ENCODE measurements around the gene CFAP20. TPM values are rescaled to one million over a fixed set of nuclear protein-coding genes. Genes with fewer than 3 reads are reported as not detected.

Gene CFAP20
- total and polyA plus RNA-seq, 2 experiments from 2014 or later = 71.6 to 74.6 TPM

GRCh38 chr16:58128181-58128631, 975 bp downstream of the CFAP20 start:
- Histone ChIP-seq H3K27ac (peak overlapping the region; percentile 93), H3K9me2 (replicated peaks; ENCODE audit: insufficient read depth) (no peaks in the 10 kb centered on the region), H3K79me2 (peaks cover 54% of the 10 kb centered on the region), H3K27me3 (no peaks in the 10 kb centered on the region), H3K4me1 (ENCODE audit: insufficient read depth) (peaks cover 26% of the 10 kb centered on the region), H3K9me3 (ENCODE audit: low read depth) (no peaks in the 10 kb centered on the region), H3K36me3 (replicated peaks; ENCODE audit: insufficient read depth, low read depth) (no peaks in the 10 kb centered on the region), H3K4me3 (peak overlapping the region; percentile 59), H2AFZ (no peak overlapping the region), H3K4me2 (peak overlapping the region; percentile 91), H4K20me1 (ENCODE audit: insufficient read depth, poor library complexity, severe bottlenecking) (peaks cover 51% of the 10 kb centered on the region)
- 11% methylated on average over 6 of the region's 6 CpGs for WGBS (ENCODE audit: low lambda C conversion rate, missing lambda C conversion rate)
- DNase-seq (ENCODE audit: low spot score) = no peak
- TF ChIP-seq EZH2 (IDR thresholded peaks at IDR 0.05; ENCODE audit: borderline replicate concordance) (no peak), CTCF (IDR thresholded peaks at IDR 0.05; ENCODE audit: poor library complexity) (no peak), EZH2phosphoT487 (IDR thresholded peaks at IDR 0.05; ENCODE audit: low read depth, severe bottlenecking, unreplicated experiment) (no peak)

DNA sequence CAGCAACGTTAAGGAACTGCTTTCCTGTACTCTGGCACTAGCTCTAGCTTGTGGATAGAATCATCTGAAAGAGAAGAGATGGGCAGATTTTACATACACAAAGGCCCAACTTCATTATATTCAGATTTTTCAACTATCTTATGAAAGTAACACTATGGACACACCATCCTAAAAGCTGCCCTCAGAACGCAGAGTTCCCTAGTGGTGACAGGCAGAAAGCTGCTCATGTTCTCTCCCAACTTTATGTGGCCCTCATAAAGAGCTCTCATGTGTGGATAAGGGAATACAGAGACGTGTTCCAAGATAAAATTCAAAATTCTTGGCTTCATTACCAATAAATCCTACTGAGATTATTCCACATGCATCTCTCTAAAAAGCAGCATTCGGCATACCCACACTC, 1.5 kb downstream of the CFAP20 start:
- peaks cover 54% of the 10 kb centered on the region for H4K20me1 ChIP-seq (ENCODE audit: insufficient read depth, poor library complexity, severe bottlenecking)
- H3K9me2 ChIP-seq (replicated peaks; ENCODE audit: insufficient read depth) = no peaks in the 10 kb centered on the region
- H3K4me3 ChIP-seq = peak overlapping the region; percentile 59
- H3K79me2 ChIP-seq = peaks cover 59% of the 10 kb centered on the region
- 34% methylated on average over 4 of the region's 4 CpGs for WGBS (ENCODE audit: low lambda C conversion rate, missing lambda C conversion rate)
- no peaks in the 10 kb centered on the region for H3K9me3 ChIP-seq (ENCODE audit: low read depth)
- no peak for DNase-seq (ENCODE audit: low spot score)
- TF ChIP-seq EZH2phosphoT487 (IDR thresholded peaks at IDR 0.05; ENCODE audit: low read depth, severe bottlenecking, unreplicated experiment) = no peak
- no peak for TF ChIP-seq EZH2 (IDR thresholded peaks at IDR 0.05; ENCODE audit: borderline replicate concordance)
- no peak for TF ChIP-seq CTCF (IDR thresholded peaks at IDR 0.05; ENCODE audit: poor library complexity)
- no peaks in the 10 kb centered on the region for H3K27me3 ChIP-seq
- H3K4me1 ChIP-seq (ENCODE audit: insufficient read depth) = peaks cover 26% of the 10 kb centered on the region
- H3K36me3 ChIP-seq (replicated peaks; ENCODE audit: insufficient read depth, low read depth) = no peaks in the 10 kb centered on the region
- peak overlapping the region; percentile 91 for H3K4me2 ChIP-seq
- H3K27ac ChIP-seq = peak overlapping the region; percentile 45
- no peak overlapping the region for H2AFZ ChIP-seq

DNA sequence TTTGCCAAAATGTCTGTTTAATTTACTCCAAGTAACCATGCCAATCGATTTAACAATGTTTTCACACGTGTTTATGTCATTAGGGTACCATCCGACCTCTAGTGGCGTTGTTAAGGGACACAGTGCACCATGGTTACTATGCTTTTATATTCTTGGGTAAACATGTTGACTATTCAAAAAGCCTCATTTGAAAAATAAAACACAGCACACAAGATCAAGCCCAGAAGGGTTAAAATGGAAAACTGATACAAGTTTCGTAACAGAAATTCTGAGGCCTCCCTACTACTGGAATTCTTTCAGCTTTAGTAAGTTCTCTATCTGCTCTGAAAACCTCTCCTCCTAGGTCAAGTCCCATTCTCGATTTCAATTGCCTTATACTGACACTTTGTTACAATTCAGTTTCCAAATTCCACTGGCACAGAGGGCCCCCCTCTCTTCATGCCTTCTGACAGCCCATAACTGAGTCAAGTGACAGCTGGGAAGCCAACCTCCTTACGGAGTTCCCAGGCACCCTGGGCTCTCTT, 2.1 kb downstream of the CFAP20 start:
- Histone ChIP-seq H3K9me2 (replicated peaks; ENCODE audit: insufficient read depth) (no peaks in the 10 kb centered on the region), H3K4me3 (peak overlapping the region; percentile 59), H2AFZ (no peak overlapping the region), H3K9me3 (ENCODE audit: low read depth) (no peaks in the 10 kb centered on the region), H3K27me3 (no peaks in the 10 kb centered on the region), H3K4me1 (ENCODE audit: insufficient read depth) (peaks cover 26% of the 10 kb centered on the region), H4K20me1 (ENCODE audit: insufficient read depth, poor library complexity, severe bottlenecking) (peaks cover 60% of the 10 kb centered on the region), H3K36me3 (replicated peaks; ENCODE audit: insufficient read depth, low read depth) (no peaks in the 10 kb centered on the region), H3K79me2 (peaks cover 64% of the 10 kb centered on the region), H3K4me2 (peak overlapping the region; percentile 91), H3K27ac (peak overlapping the region; percentile 45)
- TF ChIP-seq CTCF (IDR thresholded peaks at IDR 0.05; ENCODE audit: poor library complexity) (peak; percentile 20), EZH2phosphoT487 (IDR thresholded peaks at IDR 0.05; ENCODE audit: low read depth, severe bottlenecking, unreplicated experiment) (no peak)
- no peak for DNase-seq (ENCODE audit: low spot score)
- 23% methylated on average over 7 of the region's 7 CpGs for WGBS (ENCODE audit: low lambda C conversion rate, missing lambda C conversion rate)
